Karpas-422 (cell line): ENCODE results near the gene TSPAN5. TPM values are rescaled to one million over a fixed set of nuclear protein-coding genes. Genes with fewer than 3 reads are reported as not detected.

Experiments used
- DNase-seq: peaks from one replicate; pipeline ENCODE4 v3.0.0-alpha.2; 2015
- H2AFZ ChIP-seq: fragments of 200-600 bp; sonication (generic); 2 replicates; pipeline ENCODE4 v1.6.1; 2014; ENCODE audit warnings: antibody characterized with exemption, low read length, mixed read lengths
- H3K27ac ChIP-seq: fragments of 200-600 bp; sonication (generic); 2 replicates; pipeline ENCODE4 v1.5.1; 2014; ENCODE audit warnings: mild to moderate bottlenecking, low read length, moderate library complexity
- H3K27me3 ChIP-seq: fragments of 200-600 bp; sonication (generic); 2 replicates; pipeline ENCODE4 v1.6.1; 2014; ENCODE audit warnings: low read length, mixed read lengths
- H3K36me3 ChIP-seq: fragments of 200-600 bp; sonication (generic); 2 replicates; pipeline ENCODE4 v1.6.1; 2014; ENCODE audit warnings: low read length, mixed read lengths; ENCODE audit not compliant: insufficient read depth
- H3K4me1 ChIP-seq: fragments of 200-600 bp; sonication (generic); 2 replicates; pipeline ENCODE4 v1.6.1; 2014; ENCODE audit warnings: mild to moderate bottlenecking, low read length, mixed read lengths
- H3K4me2 ChIP-seq: fragments of 200-600 bp; sonication (generic); 2 replicates; pipeline ENCODE4 v1.6.1; 2014; ENCODE audit warnings: low read length, low read depth, mild to moderate bottlenecking; ENCODE audit not compliant: poor library complexity, severe bottlenecking
- H3K4me3 ChIP-seq: fragments of 200-600 bp; sonication (generic); 2 replicates; pipeline ENCODE4 v1.5.1; 2014; ENCODE audit warnings: mild to moderate bottlenecking, antibody characterized with exemption, low read length, mixed read lengths
- H3K79me2 ChIP-seq: fragments of 200-600 bp; sonication (generic); 2 replicates; pipeline ENCODE4 v1.6.1; 2014; ENCODE audit warnings: mild to moderate bottlenecking, low read length, mixed read lengths
- H3K9ac ChIP-seq: fragments of 200-600 bp; sonication (generic); 2 replicates; pipeline ENCODE4 v1.6.0; 2014; ENCODE audit warnings: low read length
- H3K9me2 ChIP-seq: fragments of 200-600 bp; sonication (generic), shearing (Covaris generic); replicated peaks from 2 replicates; pipeline ENCODE4 v1.6.0; 2014; ENCODE audit warnings: mild to moderate bottlenecking, low read length, moderate library complexity; ENCODE audit not compliant: insufficient read depth
- H3K9me3 ChIP-seq: fragments of 300-700, 200-600 bp; sonication (generic); 2 replicates; pipeline ENCODE4 v1.6.1; 2014; ENCODE audit warnings: low read length, mixed read lengths
- H4K20me1 ChIP-seq: fragments of 200-600 bp; sonication (generic); 2 replicates; pipeline ENCODE4 v1.6.1; 2014; ENCODE audit warnings: mild to moderate bottlenecking, antibody characterized with exemption, low read length, low read depth; ENCODE audit not compliant: insufficient read depth
- total RNA-seq: library from RNA; depleted of rRNA; stranded (reverse); fragments of >200 nt; shearing (Covaris generic); gene quantifications from 2 replicates; pipeline ENCODE4 v1.2.3, GENCODE V29; 2014; ENCODE audit warnings: low replicate concordance

Gene TSPAN5
- total RNA-seq, 1 experiment from 2014 or later = 0.15 TPM

GRCh38 chr4:98670186-98670585, 11.8 kb upstream of the TSPAN5 start:
- no peaks in the 10 kb centered on the region for H4K20me1 ChIP-seq
- DNase-seq = no peak

DNA sequence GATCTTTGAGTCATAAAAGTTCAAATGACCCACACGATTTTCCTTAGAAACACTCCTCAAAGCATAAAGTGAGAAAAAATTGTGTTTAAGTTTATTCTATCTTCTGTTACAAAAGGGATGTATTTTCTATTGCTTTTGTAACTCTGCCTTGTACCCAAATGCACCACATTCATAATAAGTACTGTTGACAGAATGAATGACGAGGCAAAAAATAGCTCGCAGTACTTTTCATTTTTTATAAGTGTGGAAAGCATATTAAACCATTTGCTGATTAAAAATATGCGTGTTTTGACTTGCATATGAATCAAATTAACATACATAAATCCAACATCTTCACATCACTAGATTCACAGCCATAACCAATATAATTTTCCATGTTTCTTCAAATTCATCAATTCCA, 11.2 kb upstream of the TSPAN5 start:
- H3K4me3 ChIP-seq = no peak overlapping the region
- H3K4me1 ChIP-seq = no peaks in the 10 kb centered on the region

More at GRCh38 chr4:98670186-98670585, 11.8 kb upstream of the TSPAN5 start:
- H3K9me2 ChIP-seq = no peaks in the 10 kb centered on the region
- no peaks in the 10 kb centered on the region for H3K79me2 ChIP-seq
- H3K27ac ChIP-seq = no peak overlapping the region
- no peak overlapping the region for H3K9ac ChIP-seq
- no peaks in the 10 kb centered on the region for H3K36me3 ChIP-seq
- no peaks in the 10 kb centered on the region for H3K4me1 ChIP-seq
- H2AFZ ChIP-seq = no peak overlapping the region
- no peaks in the 10 kb centered on the region for H3K27me3 ChIP-seq
- H3K4me3 ChIP-seq = no peak overlapping the region
- no peaks in the 10 kb centered on the region for H3K9me3 ChIP-seq
- no peak overlapping the region for H3K4me2 ChIP-seq

DNA sequence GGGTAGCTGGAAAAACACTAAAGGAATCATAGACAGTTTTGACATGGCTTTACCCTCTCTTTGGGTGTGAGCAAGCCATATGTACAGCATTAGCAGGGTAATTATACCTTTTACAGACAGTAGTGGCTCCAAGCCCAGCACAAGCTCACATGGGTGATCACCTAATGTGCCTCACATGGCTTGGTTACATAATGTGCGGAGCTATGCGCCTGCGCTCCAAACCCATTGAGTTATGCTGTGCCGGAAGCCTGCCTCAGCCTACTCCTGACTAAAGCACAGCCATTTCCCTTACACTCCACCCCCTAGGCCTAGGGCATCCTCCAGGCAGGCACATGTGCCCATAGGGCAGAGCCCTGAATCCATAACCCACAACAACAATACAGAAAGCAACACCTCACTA, 6.5 kb upstream of the TSPAN5 start:
- Histone ChIP-seq H3K79me2 (no peaks in the 10 kb centered on the region), H3K4me1 (peaks cover 6% of the 10 kb centered on the region), H3K9ac (no peak overlapping the region), H3K27ac (no peak overlapping the region), H3K4me2 (no peak overlapping the region), H4K20me1 (no peaks in the 10 kb centered on the region), H3K9me2 (no peaks in the 10 kb centered on the region), H3K4me3 (no peak overlapping the region), H3K36me3 (no peaks in the 10 kb centered on the region), H3K27me3 (no peaks in the 10 kb centered on the region), H2AFZ (no peak overlapping the region), H3K9me3 (no peaks in the 10 kb centered on the region)
- DNase-seq = no peak

More for the DNA sequence above, 11.2 kb upstream of the TSPAN5 start:
- no peak for DNase-seq
- no peaks in the 10 kb centered on the region for H3K79me2 ChIP-seq
- no peak overlapping the region for H3K4me2 ChIP-seq
- H3K9me3 ChIP-seq = no peaks in the 10 kb centered on the region
- H3K9ac ChIP-seq = no peak overlapping the region
- no peaks in the 10 kb centered on the region for H3K9me2 ChIP-seq
- H3K27ac ChIP-seq = no peak overlapping the region
- no peaks in the 10 kb centered on the region for H3K27me3 ChIP-seq
- H2AFZ ChIP-seq = no peak overlapping the region
- no peaks in the 10 kb centered on the region for H4K20me1 ChIP-seq
- H3K36me3 ChIP-seq = no peaks in the 10 kb centered on the region

GRCh38 chr4:98663226-98664006, 5.0 kb upstream of the TSPAN5 start:
- Histone ChIP-seq H3K79me2 (no peaks in the 10 kb centered on the region), H3K27me3 (no peaks in the 10 kb centered on the region), H3K4me1 (peaks cover 9% of the 10 kb centered on the region), H3K4me3 (no peak overlapping the region), H4K20me1 (no peaks in the 10 kb centered on the region), H3K9me3 (no peaks in the 10 kb centered on the region), H3K36me3 (no peaks in the 10 kb centered on the region), H3K9ac (no peak overlapping the region), H3K27ac (no peak overlapping the region), H3K4me2 (no peak overlapping the region), H2AFZ (peak overlapping the region; percentile 80), H3K9me2 (no peaks in the 10 kb centered on the region)
- DNase-seq = no peak

DNA sequence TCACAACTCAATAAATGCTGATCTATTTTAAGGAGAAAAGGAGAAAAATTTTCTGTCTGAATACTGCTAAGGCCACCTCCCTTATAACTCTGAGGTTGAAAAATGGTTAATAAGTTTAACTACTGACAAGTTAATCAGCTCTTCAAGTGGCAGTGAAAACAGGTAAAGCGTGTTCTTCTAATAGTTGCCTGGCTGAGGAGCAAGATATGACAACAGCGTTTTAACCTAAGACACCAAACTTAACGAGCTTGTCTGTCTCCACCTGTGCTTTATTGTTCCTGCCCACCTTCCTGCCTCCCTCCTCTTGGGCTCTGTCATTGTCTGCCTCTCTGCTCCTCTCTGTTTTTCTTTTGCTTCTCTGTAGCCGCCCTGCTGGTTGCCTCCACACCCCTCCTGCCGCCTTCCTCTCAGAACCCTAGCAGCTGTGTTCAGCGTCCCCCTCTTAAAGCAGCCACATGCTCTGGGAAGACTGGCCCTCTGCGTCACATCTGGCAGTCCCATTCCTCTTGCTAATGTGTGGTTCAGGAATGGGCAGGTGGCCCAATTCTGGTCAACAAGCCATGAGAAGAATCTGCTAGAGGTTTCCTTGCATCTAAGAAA, 4.3 kb upstream of the TSPAN5 start:
- Histone ChIP-seq H3K9me3 (no peaks in the 10 kb centered on the region), H3K9ac (no peak overlapping the region), H3K27ac (no peak overlapping the region), H4K20me1 (no peaks in the 10 kb centered on the region), H3K4me3 (no peak overlapping the region), H3K9me2 (no peaks in the 10 kb centered on the region), H3K27me3 (no peaks in the 10 kb centered on the region), H3K36me3 (no peaks in the 10 kb centered on the region), H3K79me2 (no peaks in the 10 kb centered on the region), H2AFZ (peak overlapping the region; percentile 80; the same call in 1 of the 2 replicates), H3K4me1 (peaks cover 14% of the 10 kb centered on the region), H3K4me2 (no peak overlapping the region)
- DNase-seq = no peak

GRCh38 chr4:98662055-98662453, 3.6 kb upstream of the TSPAN5 start:
- Histone ChIP-seq H3K79me2 (no peaks in the 10 kb centered on the region), H3K9ac (no peak overlapping the region)

DNA sequence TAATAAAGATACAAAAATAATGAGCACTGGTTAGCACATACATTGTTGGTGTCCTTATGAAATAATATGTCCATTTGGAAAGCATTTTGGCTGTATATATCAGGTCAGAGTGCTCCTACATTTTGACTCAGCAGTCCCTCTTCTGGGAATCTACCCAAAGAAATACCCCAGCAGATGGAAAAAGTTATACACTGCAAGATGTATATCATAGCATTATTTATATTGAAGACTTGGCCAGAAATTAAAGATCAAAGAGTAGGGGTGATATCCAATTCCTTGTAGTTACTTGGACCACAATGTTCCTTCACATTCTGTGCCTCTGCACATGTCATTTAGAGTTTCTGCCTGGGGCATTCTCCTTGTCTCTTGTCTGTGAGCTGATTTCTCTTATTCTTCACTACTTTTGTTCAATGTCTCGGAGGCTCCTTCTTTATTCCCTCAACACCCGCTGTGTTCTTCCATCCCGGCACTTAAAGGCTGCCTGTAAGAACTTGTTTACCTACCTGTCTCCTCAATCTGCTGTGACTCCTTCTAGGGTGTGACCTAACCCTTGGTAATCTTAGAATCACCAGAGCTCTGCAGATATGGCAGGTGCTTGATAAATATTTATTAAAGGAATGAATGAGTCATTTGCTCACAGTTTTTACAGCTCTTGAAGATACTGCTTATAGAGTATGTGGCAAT, 3.1 kb upstream of the TSPAN5 start:
- no peaks in the 10 kb centered on the region for H3K9me2 ChIP-seq
- H3K9me3 ChIP-seq = no peaks in the 10 kb centered on the region
- H3K79me2 ChIP-seq = no peaks in the 10 kb centered on the region
- no peaks in the 10 kb centered on the region; the same call in 1 of the 2 replicates for H3K27me3 ChIP-seq
- DNase-seq = no peak
- H4K20me1 ChIP-seq = no peaks in the 10 kb centered on the region
- no peaks in the 10 kb centered on the region for H3K36me3 ChIP-seq
- H3K4me1 ChIP-seq = peaks cover 17% of the 10 kb centered on the region
- no peak overlapping the region for H2AFZ ChIP-seq
- H3K27ac ChIP-seq = no peak overlapping the region
- H3K4me3 ChIP-seq = no peak overlapping the region
- no peak overlapping the region for H3K9ac ChIP-seq
- H3K4me2 ChIP-seq = no peak overlapping the region

More at GRCh38 chr4:98662055-98662453, 3.6 kb upstream of the TSPAN5 start:
- no peaks in the 10 kb centered on the region for H3K9me3 ChIP-seq
- H3K4me2 ChIP-seq = no peak overlapping the region
- H4K20me1 ChIP-seq = no peaks in the 10 kb centered on the region
- H3K27me3 ChIP-seq = no peaks in the 10 kb centered on the region; the same call in 1 of the 2 replicates
- no peak overlapping the region for H3K4me3 ChIP-seq
- DNase-seq = no peak
- no peak overlapping the region for H3K27ac ChIP-seq
- no peaks in the 10 kb centered on the region for H3K36me3 ChIP-seq
- no peak overlapping the region for H2AFZ ChIP-seq
- H3K4me1 ChIP-seq = peaks cover 17% of the 10 kb centered on the region
- no peaks in the 10 kb centered on the region for H3K9me2 ChIP-seq
